ENCODE results near the gene CLPX. TPM values are rescaled to one million over a fixed set of nuclear protein-coding genes. Genes with fewer than 3 reads are reported as not detected.
"Not testable (repeated sequence)": the region's sequence is repeated elsewhere in the genome, so short reads cannot be mapped to it uniquely, and the experiment has no call there.

Gene CLPX
- total RNA-seq, 1 experiment from 2014 or later: 46.2 TPM

DNA sequence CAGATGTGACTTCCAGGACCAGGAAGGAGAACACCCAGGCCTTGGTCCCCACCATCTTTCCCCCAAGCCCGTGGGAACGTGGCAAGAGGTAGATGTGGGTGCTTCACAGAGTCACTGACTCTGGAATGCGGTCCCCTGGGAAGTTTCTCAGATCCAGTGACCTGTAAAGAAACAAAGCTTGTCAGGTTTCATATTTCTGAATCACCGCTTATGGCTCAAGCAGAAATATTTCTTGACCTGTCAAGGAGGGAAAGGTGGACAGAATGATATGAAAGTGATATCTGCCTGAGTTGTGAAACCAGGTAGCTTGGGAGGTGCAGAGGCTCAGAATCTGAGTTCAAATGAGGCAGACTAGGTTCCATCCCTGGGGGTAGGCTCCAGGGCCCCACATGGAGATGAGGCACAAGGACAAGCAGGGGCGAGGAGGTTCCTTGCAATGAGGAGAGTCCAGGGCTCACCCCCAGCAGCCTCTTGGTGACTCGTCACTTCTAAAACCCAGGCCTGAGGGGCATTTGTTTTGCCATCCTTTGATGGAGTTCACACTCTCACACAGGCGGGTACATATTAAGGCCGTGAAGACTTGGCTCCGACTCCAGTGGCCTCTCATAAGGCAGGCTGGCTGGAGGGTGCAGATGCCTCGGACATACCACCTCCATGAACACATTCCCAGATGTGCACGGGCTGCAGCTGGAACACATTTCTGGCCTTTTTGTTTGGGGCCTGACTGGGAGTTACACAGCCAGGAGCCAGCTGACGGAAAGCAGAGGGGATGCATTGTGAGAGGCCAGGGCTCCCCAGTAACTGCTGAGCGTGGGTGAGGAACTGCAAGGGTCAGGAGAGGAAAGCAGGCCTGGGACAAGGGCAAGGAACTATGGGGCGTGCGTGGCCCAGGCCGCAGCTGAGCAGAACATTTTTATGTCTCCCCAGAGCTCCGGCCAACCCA, 24.8 kb upstream of the CLPX start:
- DNase-seq (ENCODE audit: low read depth, low spot score): no peak
- in situ Hi-C loops (cut with HindIII; ENCODE audit: low pct_unique_long_range_greater_than_20kb, low sequenced_read_pairs): no loop called here

GRCh38 chr15:65208647-65209046, 23.5 kb upstream of the CLPX start:
- in situ Hi-C loops (cut with HindIII; ENCODE audit: low pct_unique_long_range_greater_than_20kb, low sequenced_read_pairs): no loop called here
- no peak for DNase-seq (ENCODE audit: low read depth, low spot score)

DNA sequence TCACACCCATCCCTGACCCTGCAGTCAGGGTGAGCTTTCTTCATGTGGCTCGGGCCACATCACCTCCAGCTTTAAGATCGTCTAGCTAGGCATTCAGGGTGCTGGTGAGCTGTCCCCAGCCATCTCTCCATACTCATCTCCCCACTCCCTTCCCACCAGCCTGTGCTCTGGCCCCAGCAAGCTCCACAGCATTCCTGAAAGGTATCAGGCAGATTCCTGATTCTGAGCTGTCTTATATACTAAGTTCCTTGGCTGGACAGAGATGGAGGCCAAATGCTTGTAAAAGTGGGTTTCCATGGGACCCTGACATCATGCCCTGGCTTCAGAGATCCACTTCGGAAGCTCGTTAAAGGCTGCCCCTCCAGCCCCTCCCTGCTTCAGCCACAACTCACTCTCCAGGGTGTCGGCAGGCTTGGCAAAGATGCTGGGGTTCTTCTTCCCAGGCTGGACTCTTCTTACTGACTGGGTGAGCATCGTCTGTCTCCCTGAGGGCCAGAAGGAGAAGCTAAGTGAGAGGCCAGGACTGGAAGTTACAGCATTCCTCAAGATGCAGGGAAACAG, 22.2 kb upstream of the CLPX start:
- in situ Hi-C loops (cut with HindIII; ENCODE audit: low pct_unique_long_range_greater_than_20kb, low sequenced_read_pairs): no loop called here
- DNase-seq (ENCODE audit: low read depth, low spot score): no peak

DNA sequence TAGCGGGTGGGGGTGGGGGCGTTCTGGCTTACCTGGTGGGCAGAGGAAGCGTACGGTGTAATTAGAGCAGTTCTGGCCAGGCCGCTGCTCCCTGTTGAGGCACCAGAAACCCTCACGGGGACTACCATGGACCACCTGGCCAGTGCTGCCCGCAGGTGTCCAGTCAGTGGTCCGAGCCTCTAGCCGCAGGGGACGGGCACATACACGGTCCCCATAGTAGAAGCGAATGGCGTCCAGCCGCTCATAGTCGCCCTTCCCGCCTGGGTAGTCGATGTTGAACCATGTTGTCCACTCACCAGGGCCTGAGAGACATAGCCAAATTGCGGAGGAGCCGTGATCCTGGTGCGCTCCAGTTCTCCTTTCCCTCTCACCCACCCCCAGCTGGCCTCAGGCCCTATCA, 21.6 kb upstream of the CLPX start:
- in situ Hi-C loops (cut with HindIII; ENCODE audit: low pct_unique_long_range_greater_than_20kb, low sequenced_read_pairs): no loop called here
- no peak for DNase-seq (ENCODE audit: low read depth, low spot score)

- peak; percentile 51 for DNase-seq (ENCODE audit: low read depth, low spot score)
- in situ Hi-C loops (cut with HindIII; ENCODE audit: low pct_unique_long_range_greater_than_20kb, low sequenced_read_pairs): no loop called here
These were observed 20.0 kb upstream of the CLPX start for GRCh38 chr15:65204931-65205660.

- in situ Hi-C loops (cut with HindIII; ENCODE audit: low pct_unique_long_range_greater_than_20kb, low sequenced_read_pairs): no loop called here
- no peak for DNase-seq (ENCODE audit: low read depth, low spot score)
These were observed 19.2 kb upstream of the CLPX start for GRCh38 chr15:65204236-65204930.

DNA sequence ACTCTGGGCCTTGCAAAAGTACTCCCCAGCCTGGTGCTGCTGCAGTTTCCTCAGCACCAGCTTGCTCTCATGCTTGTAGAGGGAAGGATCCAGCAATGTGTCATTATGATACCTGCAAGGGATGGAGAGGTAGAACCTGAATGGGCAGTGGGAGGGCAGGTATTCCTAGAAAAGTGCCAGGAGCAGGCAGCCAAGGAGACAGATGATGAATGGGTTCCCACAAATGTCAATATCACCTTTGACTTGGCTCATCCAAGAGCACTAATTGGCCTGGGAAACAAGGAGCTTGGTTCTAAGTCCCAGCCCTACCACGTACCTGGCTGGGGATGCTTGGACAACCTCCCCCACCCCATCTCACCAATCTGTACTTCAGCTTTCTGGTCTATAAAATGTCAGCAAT, 16.8 kb upstream of the CLPX start:
- in situ Hi-C loops (cut with HindIII; ENCODE audit: low pct_unique_long_range_greater_than_20kb, low sequenced_read_pairs): no loop called here
- DNase-seq (ENCODE audit: low read depth, low spot score): no peak

GRCh38 chr15:65198571-65198970, 13.4 kb upstream of the CLPX start:
- no peak for DNase-seq (ENCODE audit: low read depth, low spot score)
- in situ Hi-C loops (cut with HindIII; ENCODE audit: low pct_unique_long_range_greater_than_20kb, low sequenced_read_pairs): no loop called here

DNA sequence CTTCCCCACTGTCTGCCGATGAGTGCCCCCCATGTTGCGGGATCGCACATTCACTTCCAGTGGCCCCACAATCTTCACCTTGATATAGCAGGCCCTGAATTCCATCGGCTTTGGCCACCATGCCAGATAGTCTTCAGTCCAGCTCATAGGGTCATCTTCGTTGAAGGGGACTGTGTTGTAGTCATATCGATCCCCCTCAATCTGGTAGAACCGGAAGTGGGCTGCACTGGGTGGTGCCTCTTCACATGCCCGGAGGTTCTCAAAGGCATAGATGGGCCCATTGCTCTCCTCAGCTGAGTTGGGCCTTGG, 12.1 kb upstream of the CLPX start:
- in situ Hi-C loops (cut with HindIII; ENCODE audit: low pct_unique_long_range_greater_than_20kb, low sequenced_read_pairs): no loop called here
- DNase-seq (ENCODE audit: low read depth, low spot score): no peak

DNA sequence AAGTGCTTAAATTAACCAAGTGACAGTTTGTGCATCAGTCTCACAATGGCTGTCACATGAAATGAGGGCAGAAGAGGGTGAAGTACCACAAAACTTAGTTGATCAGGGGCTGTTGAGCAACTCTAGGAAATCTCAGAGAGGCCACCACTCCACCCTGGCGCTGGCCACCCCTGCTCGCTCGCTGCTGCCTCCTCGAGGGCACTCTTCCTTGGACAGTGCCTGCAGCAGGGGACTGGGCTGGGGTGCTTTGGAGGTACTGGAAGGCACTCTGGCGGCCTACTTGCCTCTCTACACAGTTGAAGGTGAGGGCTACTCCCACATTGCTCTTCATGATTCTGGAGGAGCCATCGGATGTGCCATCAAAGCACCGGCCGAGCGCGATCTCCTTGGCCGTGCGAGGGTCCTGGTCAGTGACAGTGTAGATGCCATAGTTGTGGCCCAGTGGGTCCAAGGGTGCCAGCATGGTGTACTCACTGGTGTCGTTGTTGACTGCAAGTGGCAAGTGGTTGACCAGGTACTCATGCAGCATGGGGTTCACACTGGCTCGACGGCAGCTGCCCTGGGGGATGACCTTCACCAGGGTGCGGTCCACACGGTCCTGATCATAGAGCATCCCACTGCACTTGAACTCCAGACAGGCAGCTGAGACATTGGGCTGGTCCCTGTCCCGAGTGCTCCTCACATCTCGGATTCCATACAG, 11.6 kb upstream of the CLPX start:
- no peak for DNase-seq (ENCODE audit: low read depth, low spot score)
- in situ Hi-C loops (cut with HindIII; ENCODE audit: low pct_unique_long_range_greater_than_20kb, low sequenced_read_pairs): no loop called here

GRCh38 chr15:65195548-65195923, 10.4 kb upstream of the CLPX start:
- in situ Hi-C loops (cut with HindIII; ENCODE audit: low pct_unique_long_range_greater_than_20kb, low sequenced_read_pairs): no loop called here
- DNase-seq (ENCODE audit: low read depth, low spot score): no peak

- DNase-seq (ENCODE audit: low read depth, low spot score): no peak
- in situ Hi-C loops (cut with HindIII; ENCODE audit: low pct_unique_long_range_greater_than_20kb, low sequenced_read_pairs): no loop called here
These were observed 9.8 kb upstream of the CLPX start for GRCh38 chr15:65194826-65195547.

GRCh38 chr15:65192016-65192415, 6.9 kb upstream of the CLPX start:
- in situ Hi-C loops (cut with HindIII; ENCODE audit: low pct_unique_long_range_greater_than_20kb, low sequenced_read_pairs): no loop called here
- DNase-seq (ENCODE audit: low read depth, low spot score): no peak

DNA sequence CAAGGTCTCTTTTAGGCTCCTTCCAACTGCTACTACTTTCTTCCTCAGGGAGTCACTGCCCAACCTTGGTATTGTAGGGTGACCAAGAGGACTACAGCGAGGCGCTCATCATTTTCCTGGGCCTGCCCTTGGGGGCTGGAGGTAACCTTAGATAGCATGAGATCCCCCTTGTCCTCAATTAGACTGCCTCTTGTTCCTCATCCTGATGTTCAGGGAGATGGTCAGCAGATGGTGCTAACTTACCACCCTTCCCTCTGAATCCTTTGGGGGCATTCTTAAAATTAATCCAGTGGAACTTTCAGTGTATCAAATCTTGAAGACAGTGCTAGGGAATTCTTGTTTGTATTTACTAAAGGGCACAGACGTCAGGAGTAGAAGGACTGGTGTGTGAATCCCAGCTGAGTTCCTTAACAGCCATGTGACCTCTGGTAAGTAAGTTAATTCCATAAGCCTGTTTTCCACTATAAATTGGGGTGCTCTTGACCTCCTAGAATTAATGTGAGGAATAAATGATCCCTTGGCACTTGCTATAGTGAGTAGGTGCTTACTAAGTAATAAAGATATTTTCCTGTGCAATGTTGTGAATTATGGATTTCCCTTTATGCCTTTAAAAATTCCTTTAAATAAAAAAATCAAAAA, 4.1 kb upstream of the CLPX start:
- DNase-seq (ENCODE audit: low read depth, low spot score): peak; percentile 81
- in situ Hi-C loops (cut with HindIII; ENCODE audit: low pct_unique_long_range_greater_than_20kb, low sequenced_read_pairs): no loop called here

DNA sequence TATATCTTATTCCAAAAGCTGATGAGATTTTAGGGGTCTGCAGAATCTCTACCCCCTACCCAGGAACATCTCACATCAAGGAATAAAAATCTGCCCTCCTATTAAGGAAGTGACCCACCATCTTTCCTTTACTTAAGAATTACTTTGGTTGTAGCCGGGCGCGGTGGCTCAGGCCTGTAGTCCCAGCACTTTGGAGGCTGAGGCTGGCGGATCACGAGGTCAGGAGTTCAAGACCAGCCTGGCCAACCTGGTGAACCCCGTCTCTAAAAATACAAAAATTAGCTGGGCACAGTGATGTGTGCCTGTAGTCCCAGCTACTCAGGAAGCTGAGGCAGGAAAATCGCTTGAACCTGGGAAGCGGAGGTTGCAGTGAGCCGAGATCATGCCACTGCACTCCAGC, 3.3 kb upstream of the CLPX start:
- DNase-seq (ENCODE audit: low read depth, low spot score); in situ Hi-C loops (cut with HindIII; ENCODE audit: low pct_unique_long_range_greater_than_20kb, low sequenced_read_pairs): not testable (repeated sequence)

GRCh38 chr15:65184305-65184867, 756 bp downstream of the CLPX start:
- in situ Hi-C loops (cut with HindIII; ENCODE audit: low pct_unique_long_range_greater_than_20kb, low sequenced_read_pairs): no loop called here
- DNase-seq (ENCODE audit: low read depth, low spot score): peak; percentile 51

GRCh38 chr15:65183865-65184159, 1.3 kb downstream of the CLPX start:
- in situ Hi-C loops (cut with HindIII; ENCODE audit: low pct_unique_long_range_greater_than_20kb, low sequenced_read_pairs): no loop called here
- DNase-seq (ENCODE audit: low read depth, low spot score): no peak
